Measurements from ENCODE around the gene CPTP. TPM values are rescaled to one million over a fixed set of nuclear protein-coding genes. Genes with fewer than 3 reads are reported as not detected.

CPTP gene
- total and polyA plus RNA-seq, 4 donors: 7.9 to 45.1 (median 22.5) TPM

- TF ChIP-seq CTCF (IDR thresholded peaks at IDR 0.05; ENCODE audit: low read depth, low read length, missing input control) (no peak), GABPA (IDR thresholded peaks at IDR 0.05 in 1 of 2, conservative IDR thresholded peaks at IDR 0.05 in 1 of 2) (peak in 1 of 2 donors; percentile 53), NR2F2 (IDR thresholded peaks at IDR 0.05) (no peak), RAD21 (IDR thresholded peaks at IDR 0.05) (no peak), SP1 (IDR thresholded peaks at IDR 0.05) (peak; percentile 36)
Observed at GRCh38 chr1:1325288-1326074, 879 bp downstream of the CPTP start (continued).

- Histone ChIP-seq H3K4me1 (ENCODE audit: control insufficient read depth in 4 of 4, insufficient read depth in 4 of 4, low read length in 3 of 4) (peaks cover 7 to 39% (median 26%) of the 10 kb centered on the region in 4 donors), H3K27me3 (ENCODE audit: control insufficient read depth in 4 of 4, insufficient read depth in 4 of 4, low read length in 3 of 4) (no peaks in the 10 kb centered on the region), H3K9me3 (ENCODE audit: control insufficient read depth in 4 of 4, low read length in 3 of 4) (no peaks in the 10 kb centered on the region), H3K36me3 (ENCODE audit: control insufficient read depth in 4 of 4, insufficient read depth in 3 of 4, low read depth in 1 of 4, low read length in 3 of 4) (peaks cover 0 to 11% (median 6%) of the 10 kb centered on the region in 4 donors), H3K27ac (ENCODE audit: low read depth in 1 of 2, low read length in 2 of 2) (no peak overlapping the region), H3K4me3 (ENCODE audit: low read depth in 1 of 3, low read length in 3 of 3) (peak overlapping the region; percentile 78 to 85 (median 79)), H3K9ac (ENCODE audit: low read depth in 1 of 2, low read length in 2 of 2) (no peak overlapping the region)
- DNase-seq (ENCODE audit: low spot score): no peak
- TF ChIP-seq TAF1 (conservative IDR thresholded peaks at IDR 0.05) (no peak), ZBTB33 (IDR thresholded peaks at IDR 0.05) (no peak), MAX (IDR thresholded peaks at IDR 0.05) (no peak), YY1 (IDR thresholded peaks at IDR 0.05) (no peak), FOXA1 (IDR thresholded peaks at IDR 0.05) (no peak), FOXA2 (IDR thresholded peaks at IDR 0.05) (no peak), HNF4G (IDR thresholded peaks at IDR 0.05) (no peak)
- 64% methylated on average over 8 of the region's 8 CpGs for WGBS
Observed at GRCh38 chr1:1326075-1326605, 1.5 kb downstream of the CPTP start.

GRCh38 chr1:1327291-1327690, 2.7 kb downstream of the CPTP start:
- peaks cover 0 to 11% (median 6%) of the 10 kb centered on the region in 4 donors for H3K36me3 ChIP-seq (ENCODE audit: control insufficient read depth in 4 of 4, insufficient read depth in 3 of 4, low read depth in 1 of 4, low read length in 3 of 4)
- 93% methylated on average over 40 of the region's 40 CpGs for WGBS
- peaks cover 12 to 38% (median 26%) of the 10 kb centered on the region in 4 donors for H3K4me1 ChIP-seq (ENCODE audit: control insufficient read depth in 4 of 4, insufficient read depth in 4 of 4, low read length in 3 of 4)
- H3K27me3 ChIP-seq (ENCODE audit: control insufficient read depth in 4 of 4, insufficient read depth in 4 of 4, low read length in 3 of 4): no peaks in the 10 kb centered on the region
- no peak for DNase-seq (ENCODE audit: low spot score)
- no peak overlapping the region for H3K9ac ChIP-seq (ENCODE audit: low read depth in 1 of 2, low read length in 2 of 2)
- TF ChIP-seq RXRA (IDR thresholded peaks at IDR 0.05) (no peak), REST (IDR thresholded peaks at IDR 0.05) (no peak), HNF4A (conservative IDR thresholded peaks at IDR 0.05) (no peak), HNF4G (IDR thresholded peaks at IDR 0.05) (no peak), MAX (IDR thresholded peaks at IDR 0.05) (no peak), RAD21 (IDR thresholded peaks at IDR 0.05) (no peak), GABPA (IDR thresholded peaks at IDR 0.05 in 1 of 2, conservative IDR thresholded peaks at IDR 0.05 in 1 of 2) (no peak), EGR1 (IDR thresholded peaks at IDR 0.05; ENCODE audit: low read depth in 2 of 2) (no peak), ZBTB33 (IDR thresholded peaks at IDR 0.05) (no peak), ATF3 (IDR thresholded peaks at IDR 0.05) (no peak), FOXA1 (IDR thresholded peaks at IDR 0.05) (no peak)
- H3K27ac ChIP-seq (ENCODE audit: low read depth in 1 of 2, low read length in 2 of 2): no peak overlapping the region
- no peak overlapping the region for H3K4me3 ChIP-seq (ENCODE audit: low read depth in 1 of 3, low read length in 3 of 3)
- no peaks in the 10 kb centered on the region for H3K9me3 ChIP-seq (ENCODE audit: control insufficient read depth in 4 of 4, low read length in 3 of 4)
